D341Med (cell line): ENCODE data around the gene ZNF518A.
"Not testable (repeated sequence)": the region's sequence is repeated elsewhere in the genome, so short reads cannot be mapped to it uniquely, and the experiment has no call there.

Experiments used
- DNase-seq: peaks from one replicate; pipeline ENCODE4 v3.0.0; 2012; ENCODE audit warnings: low spot score

The ZNF518A gene

GRCh38 chr10:96133135-96133534, 3.0 kb downstream of the ZNF518A start:
- no peak for DNase-seq

DNA sequence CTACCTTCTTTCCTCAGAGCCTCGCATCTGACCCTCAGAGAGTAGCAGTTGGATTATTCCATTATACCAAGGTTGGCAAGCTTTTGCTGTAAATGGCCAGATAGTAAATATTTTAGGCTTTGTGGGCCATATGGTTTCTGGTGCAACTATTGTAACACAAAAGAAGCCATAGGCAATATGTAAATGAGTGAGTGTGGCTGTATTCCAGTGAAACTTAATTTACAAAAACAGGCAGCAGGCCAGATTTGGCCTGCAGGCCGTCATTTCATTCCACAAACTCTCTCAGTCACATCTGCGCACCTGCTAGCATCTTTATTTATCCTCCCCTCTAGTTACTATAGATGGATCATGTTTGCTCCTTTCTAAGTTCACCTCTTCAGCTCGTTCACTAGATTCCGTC, 6.7 kb downstream of the ZNF518A start:
- DNase-seq, result no peak

- no peak for DNase-seq
Measured at GRCh38 chr10:96137567-96137966, 7.5 kb downstream of the ZNF518A start.

GRCh38 chr10:96138102-96138501, 8.0 kb downstream of the ZNF518A start:
- no peak for DNase-seq

GRCh38 chr10:96152437-96152836, 22.3 kb downstream of the ZNF518A start:
- no peak for DNase-seq

DNA sequence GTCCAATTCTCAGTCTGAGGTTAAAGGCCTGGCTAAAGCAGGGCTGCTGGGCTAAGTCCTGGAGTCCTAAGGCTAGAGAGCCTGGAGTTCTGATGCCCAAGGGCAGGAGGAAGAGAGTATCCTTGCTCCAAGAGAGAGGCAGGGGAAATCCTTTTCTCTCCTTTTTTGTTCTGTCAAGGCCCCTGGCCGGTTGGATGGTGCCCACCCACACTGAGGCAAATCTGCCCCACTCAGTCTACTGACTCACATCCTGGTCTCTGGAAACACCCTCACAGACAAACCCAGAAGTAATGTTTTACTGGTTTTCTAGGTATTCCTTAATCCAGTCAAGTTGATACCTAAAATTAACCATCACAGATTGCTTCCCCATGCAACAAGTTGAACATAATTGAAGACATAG, 23.0 kb downstream of the ZNF518A start:
- DNase-seq, result no peak

GRCh38 chr10:96165726-96166125, 35.6 kb downstream of the ZNF518A start:
- no peak for DNase-seq

GRCh38 chr10:96168546-96168945, 38.4 kb downstream of the ZNF518A start:
- no peak for DNase-seq

DNA sequence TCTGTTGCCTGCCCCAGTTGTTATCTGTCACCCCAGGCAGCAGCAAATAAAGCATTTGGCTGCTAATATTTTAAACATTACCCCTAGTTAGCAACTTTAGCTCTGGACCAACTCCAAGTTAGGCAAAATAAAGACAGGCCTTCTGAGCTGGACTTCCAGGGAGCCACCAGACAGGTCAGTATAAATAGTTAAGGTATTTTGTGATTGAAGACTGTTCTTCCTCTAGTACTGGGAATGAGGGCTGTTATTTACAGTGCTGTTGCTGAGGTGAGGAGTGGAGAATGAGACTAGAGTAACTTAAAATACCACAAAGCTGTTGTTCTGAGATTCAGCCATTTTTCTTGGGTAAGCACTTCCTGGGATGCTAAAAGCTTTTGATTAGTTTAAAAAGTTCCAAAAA, 40.1 kb downstream of the ZNF518A start:
- no peak for DNase-seq

DNA sequence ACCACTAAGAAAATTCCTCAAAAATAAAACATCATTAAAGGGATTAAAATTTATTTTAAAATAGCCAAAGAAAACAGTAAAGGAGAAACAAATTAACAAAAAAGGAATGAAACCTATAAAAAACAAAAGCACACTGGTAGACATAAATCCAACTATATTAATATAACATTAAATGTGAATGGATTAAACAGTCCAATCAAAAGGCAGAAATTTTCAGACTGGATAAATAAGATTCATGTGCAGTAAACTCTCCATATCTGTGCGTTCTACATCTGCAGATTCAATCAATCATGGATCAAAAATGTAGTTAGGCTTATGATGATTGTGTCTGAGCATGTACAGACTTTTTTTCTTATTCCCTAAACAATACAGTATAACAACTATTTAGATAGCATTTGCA, 42.6 kb downstream of the ZNF518A start:
- DNase-seq, result no peak

- no peak for DNase-seq
Measured at GRCh38 chr10:96176985-96177384, 46.9 kb downstream of the ZNF518A start.

GRCh38 chr10:96188421-96188820, 58.3 kb downstream of the ZNF518A start:
- no peak for DNase-seq

DNA sequence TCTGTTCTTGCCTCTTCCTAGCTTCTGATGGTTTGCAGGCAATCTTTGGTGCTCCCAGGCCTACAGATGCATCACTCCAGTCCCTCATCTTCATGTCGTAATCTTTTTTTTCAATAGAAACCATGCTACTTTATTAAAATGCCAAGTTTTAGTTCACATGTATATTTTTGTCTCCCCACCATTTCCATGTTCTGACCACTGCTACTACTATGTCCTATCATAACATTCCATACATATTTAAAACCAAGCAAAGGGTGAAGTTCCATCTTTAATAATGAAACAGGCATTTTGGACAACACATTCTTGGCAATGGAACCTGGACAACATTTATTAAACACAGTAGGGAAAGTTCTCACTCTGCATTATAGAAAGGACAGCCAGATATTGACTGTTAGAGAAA, 58.8 kb downstream of the ZNF518A start:
- no peak for DNase-seq

DNA sequence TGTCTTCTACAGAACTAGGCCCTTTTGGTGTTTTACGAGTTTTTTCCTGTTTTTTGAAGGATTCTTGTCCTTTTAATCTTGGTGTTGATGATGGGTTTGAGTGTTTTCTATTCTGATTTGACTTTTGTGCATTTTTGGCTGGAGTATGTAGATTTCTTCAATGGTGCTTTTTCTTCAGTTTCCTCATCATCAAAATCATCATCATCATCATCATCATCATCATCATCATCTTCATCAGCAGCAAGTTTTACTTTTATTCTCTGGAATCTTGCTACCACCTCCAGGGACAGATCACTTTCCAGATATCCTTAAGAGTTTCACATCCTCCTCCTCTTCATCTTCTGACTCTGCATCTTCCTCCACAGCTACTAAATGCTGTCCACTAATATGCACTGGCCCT, 59.4 kb downstream of the ZNF518A start:
- not testable (repeated sequence) for DNase-seq

GRCh38 chr10:96201525-96201924, 71.4 kb downstream of the ZNF518A start:
- no peak for DNase-seq

DNA sequence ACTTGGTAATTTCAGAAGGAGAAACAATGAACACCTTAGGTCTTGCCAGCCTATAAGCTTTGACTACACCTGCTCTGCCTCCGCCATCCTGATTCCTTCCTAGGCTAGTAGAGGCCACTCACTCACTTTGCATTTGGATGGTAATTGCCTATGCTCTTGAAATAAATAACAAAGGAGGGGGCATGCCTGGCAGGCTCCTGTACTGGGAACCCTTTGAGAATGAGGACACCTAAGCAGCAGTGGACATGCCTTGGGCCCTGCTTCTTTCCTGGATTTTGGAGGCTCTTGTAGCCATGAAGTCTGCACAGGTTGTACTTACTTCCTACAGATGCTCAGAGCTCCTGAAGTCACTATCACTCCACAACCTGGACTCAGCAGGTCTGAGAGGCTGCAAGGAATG, 75.5 kb downstream of the ZNF518A start:
- DNase-seq, result no peak

DNA sequence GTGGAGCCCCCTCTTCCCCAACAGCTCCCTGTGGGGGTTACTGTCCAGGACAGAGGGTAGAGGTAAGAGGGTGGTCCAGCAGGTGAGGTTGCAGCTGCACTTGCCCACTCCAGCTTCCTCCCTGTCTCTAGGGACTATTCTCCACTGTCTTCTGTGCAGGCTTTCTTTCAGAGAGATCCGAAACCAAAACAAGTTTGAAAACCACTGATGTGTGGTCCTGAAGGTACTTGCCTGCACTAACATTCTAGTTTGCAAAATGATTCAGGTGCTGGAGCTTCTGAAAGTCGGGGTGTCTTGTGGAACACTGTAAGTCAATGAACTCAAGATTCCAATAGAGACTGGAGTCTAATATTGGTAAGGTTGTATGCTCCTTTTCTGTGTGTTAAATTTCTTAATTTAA, 78.2 kb downstream of the ZNF518A start:
- no peak for DNase-seq

DNA sequence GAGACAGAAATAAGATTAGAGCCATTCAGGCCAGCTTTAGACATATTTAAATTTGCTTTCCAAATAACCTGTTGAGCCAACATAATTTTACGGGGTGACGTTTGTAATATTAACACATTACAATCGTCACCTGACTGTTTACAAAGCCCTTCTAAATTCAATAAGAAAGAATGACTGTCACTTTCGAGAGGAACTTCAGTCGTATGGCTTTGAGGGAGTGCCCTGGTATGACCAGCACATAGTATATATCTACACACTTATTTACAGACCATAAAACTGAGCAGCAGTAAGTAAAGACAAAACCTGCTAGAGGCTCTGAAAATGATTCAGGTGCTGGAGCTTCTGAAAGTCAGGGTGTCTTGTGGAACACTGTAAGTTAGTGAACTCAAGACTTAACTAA, 78.8 kb downstream of the ZNF518A start:
- no peak for DNase-seq

GRCh38 chr10:96211764-96212163, 81.7 kb downstream of the ZNF518A start:
- DNase-seq, result no peak

DNA sequence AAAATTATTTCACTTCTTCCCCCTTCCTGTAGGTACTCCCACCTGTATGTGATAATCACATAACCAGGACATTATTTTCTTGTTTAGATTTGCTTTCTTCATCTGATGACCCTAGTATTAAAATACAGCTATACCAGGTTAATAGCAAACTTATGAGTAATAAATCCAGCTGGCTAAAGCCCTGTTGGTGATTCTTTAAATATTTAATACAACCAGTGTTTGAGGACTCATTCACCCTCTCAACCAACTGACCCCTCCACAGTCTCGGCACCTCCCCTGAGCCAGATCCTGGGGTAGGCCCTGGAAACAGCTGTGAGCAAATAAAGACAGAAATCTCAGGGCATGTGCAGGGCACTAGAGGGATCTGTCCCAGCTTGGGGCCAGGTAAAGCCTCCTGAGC, 82.8 kb downstream of the ZNF518A start:
- DNase-seq, result no peak
